Natural killer cell (primary cell): ENCODE data around the gene PADI1. TPM values are rescaled to one million over a fixed set of nuclear protein-coding genes. Genes with fewer than 3 reads are reported as not detected.

Source experiments
- ATAC-seq, 3 donors: fragments of 150-1000 bp in 2 of 3; fragments of 200-7000 bp in 1 of 3; cut with Tn5 transposase; 1 replicate in 1 of 3; 2 replicates in 2 of 3; pipeline ENCODE4 v1.10.0; 2021; ENCODE audit warnings: mild to moderate bottlenecking in 2 of 3, moderate library complexity in 2 of 3
- DNase-seq, 2 donors: peaks; one replicate each; pipeline versions ENCODE4 v3.0.0 to v3.0.0-alpha.2; 2013 to 2021; ENCODE audit warnings: mixed read lengths in 1 of 2
- H3K27ac ChIP-seq: one replicate; pipeline ENCODE4 v1.5.1; 2013; ENCODE audit warnings: mild to moderate bottlenecking, low read length
- H3K27me3 ChIP-seq: one replicate; pipeline ENCODE4 v1.6.1; 2013; ENCODE audit warnings: low read length; ENCODE audit not compliant: control insufficient read depth, insufficient read depth
- H3K36me3 ChIP-seq: one replicate; pipeline ENCODE4 v1.6.1; 2013; ENCODE audit warnings: low read length; ENCODE audit not compliant: control insufficient read depth, insufficient read depth
- H3K4me1 ChIP-seq: one replicate; pipeline ENCODE4 v1.6.1; 2013; ENCODE audit warnings: low read length; ENCODE audit not compliant: control insufficient read depth, insufficient read depth
- H3K4me3 ChIP-seq: one replicate; pipeline ENCODE4 v1.5.1; 2013; ENCODE audit warnings: low read length
- H3K9me3 ChIP-seq: one replicate; pipeline ENCODE4 v1.6.1; 2013; ENCODE audit warnings: low read length; ENCODE audit not compliant: control insufficient read depth, insufficient read depth
- H3K27ac Mint-ChIP-seq, 2 donors: one replicate each; pipeline ENCODE4 v1.8.0; 2022; ENCODE audit warnings: mild to moderate bottlenecking in 2 of 2, mixed read lengths in 2 of 2, moderate library complexity in 1 of 2
- H3K27me3 Mint-ChIP-seq, 2 donors: one replicate each; pipeline ENCODE4 v1.8.0; 2022; ENCODE audit warnings: low read depth in 2 of 2, mixed read lengths in 2 of 2
- H3K36me3 Mint-ChIP-seq: one replicate; pipeline ENCODE4 v1.8.0; 2022; ENCODE audit warnings: mixed read lengths
- H3K4me1 Mint-ChIP-seq, 2 donors: one replicate each; pipeline ENCODE4 v1.8.0; 2022; ENCODE audit warnings: mixed read lengths in 2 of 2
- H3K4me3 Mint-ChIP-seq: one replicate; pipeline ENCODE4 v1.8.0; 2022; ENCODE audit warnings: mild to moderate bottlenecking, moderate library complexity, mixed read lengths
- H3K9me3 Mint-ChIP-seq, 2 donors: one replicate each; pipeline ENCODE4 v1.8.0; 2022; ENCODE audit warnings: mixed read lengths in 2 of 2
- WGBS: methylation state at CpG from one replicate; pipeline ENCODE4 v1.1.7; 2013; ENCODE audit warnings: missing lambda C conversion rate; ENCODE audit not compliant: insufficient coverage; 5-methylcytosine and 5-hydroxymethylcytosine counted together
- intact Hi-C: fragments of 100-400 bp; cut with micrococcal nuclease; formaldehyde crosslinking; loops from one replicate; pipeline ENCODE4 v1.14.2; 2022
- total RNA-seq, 4 donors: library from RNA; stranded (reverse); fragments of 120-200 nt in 1 of 4; gene quantifications; one replicate each; pipeline versions ENCODE4 v1.2.3 to v1.2.4, GENCODE V29; 2013 to 2022
- TF ChIP-seq, protein P1 (sequence below): fragments of 200-600 bp; IDR thresholded peaks from one replicate; pipeline ENCODE4 v1.8.0; 2022; ENCODE audit warnings: antibody characterized with exemption

PADI1 gene
- total RNA-seq, 3 donors from 2014 or later (not counting 1 experiment from before 2014, with no cell fraction given), result not detected

DNA sequence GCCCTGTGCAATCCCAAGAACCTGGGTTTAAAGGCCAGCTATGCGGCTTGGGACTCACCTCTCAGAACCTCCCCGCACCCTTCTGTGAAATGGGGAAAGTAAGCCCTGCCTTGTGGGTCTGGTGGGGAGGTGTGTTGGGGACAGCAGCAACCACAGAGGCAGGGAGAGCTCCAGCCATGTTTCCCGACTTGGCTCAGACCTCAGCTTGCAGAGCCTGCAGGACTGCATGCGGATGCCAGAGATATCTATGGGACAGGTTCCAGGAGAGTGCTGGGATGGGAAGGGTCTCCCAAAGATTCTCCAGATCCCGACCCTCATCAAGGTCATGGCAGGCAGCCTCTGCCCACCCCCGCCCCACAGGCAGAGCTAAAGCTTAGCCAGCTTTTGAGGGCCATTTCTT is 20.2 kb downstream of the PADI1 start:
- Mint-ChIP-seq H3K9me3 (no peaks in the 10 kb centered on the region), H3K4me1 (no peaks in the 10 kb centered on the region), H3K27ac (no peak overlapping the region), H3K4me3 (no peak overlapping the region), H3K27me3 (peaks cover 0 to 4% of the 10 kb centered on the region in 2 donors), H3K36me3 (no peaks in the 10 kb centered on the region)
- DNase-seq, result no peak
- no peak for ATAC-seq
- TF ChIP-seq, protein P1, sequence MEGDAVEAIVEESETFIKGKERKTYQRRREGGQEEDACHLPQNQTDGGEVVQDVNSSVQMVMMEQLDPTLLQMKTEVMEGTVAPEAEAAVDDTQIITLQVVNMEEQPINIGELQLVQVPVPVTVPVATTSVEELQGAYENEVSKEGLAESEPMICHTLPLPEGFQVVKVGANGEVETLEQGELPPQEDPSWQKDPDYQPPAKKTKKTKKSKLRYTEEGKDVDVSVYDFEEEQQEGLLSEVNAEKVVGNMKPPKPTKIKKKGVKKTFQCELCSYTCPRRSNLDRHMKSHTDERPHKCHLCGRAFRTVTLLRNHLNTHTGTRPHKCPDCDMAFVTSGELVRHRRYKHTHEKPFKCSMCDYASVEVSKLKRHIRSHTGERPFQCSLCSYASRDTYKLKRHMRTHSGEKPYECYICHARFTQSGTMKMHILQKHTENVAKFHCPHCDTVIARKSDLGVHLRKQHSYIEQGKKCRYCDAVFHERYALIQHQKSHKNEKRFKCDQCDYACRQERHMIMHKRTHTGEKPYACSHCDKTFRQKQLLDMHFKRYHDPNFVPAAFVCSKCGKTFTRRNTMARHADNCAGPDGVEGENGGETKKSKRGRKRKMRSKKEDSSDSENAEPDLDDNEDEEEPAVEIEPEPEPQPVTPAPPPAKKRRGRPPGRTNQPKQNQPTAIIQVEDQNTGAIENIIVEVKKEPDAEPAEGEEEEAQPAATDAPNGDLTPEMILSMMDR, result no peak
- H3K27me3 ChIP-seq, result no peaks in the 10 kb centered on the region
- H3K4me1 ChIP-seq, result no peaks in the 10 kb centered on the region
- no peaks in the 10 kb centered on the region for H3K9me3 ChIP-seq
- no peak overlapping the region for H3K4me3 ChIP-seq
- no peaks in the 10 kb centered on the region for H3K36me3 ChIP-seq
- no peak overlapping the region for H3K27ac ChIP-seq
- WGBS, result 86% methylated on average over 6 of the region's 6 CpGs
- intact Hi-C loops, result no loop called here

DNA sequence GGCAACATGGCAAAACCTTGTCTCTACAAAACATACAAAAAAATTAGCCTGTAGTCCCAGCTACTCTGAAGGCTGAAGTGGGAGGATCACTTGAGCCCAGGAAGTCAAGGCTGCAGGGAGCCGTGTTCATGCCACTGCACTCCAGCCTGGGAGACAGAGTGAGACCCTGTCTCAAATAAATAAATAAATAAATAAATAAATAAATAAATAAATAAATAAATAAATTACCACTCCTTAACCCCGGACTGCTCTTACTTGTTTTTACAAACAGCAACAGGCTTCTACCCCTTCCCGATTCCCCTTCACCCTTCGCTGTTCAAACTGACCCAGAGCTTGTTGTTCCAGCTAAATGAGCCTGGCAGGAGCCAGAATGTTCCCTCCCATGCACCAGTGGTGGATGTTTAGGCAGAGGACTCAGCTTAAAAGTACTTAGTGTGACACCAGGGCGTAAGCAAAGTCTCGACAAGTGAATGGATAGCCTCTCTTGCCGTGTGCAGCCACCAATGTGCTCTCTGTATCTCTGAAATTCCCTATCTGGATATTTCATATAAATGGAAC is 22.5 kb downstream of the PADI1 start:
- H3K9me3 ChIP-seq, result no peaks in the 10 kb centered on the region
- no peak overlapping the region for H3K4me3 ChIP-seq
- Mint-ChIP-seq H3K36me3 (no peaks in the 10 kb centered on the region), H3K27ac (no peak overlapping the region), H3K9me3 (no peaks in the 10 kb centered on the region), H3K4me1 (no peaks in the 10 kb centered on the region), H3K4me3 (no peak overlapping the region), H3K27me3 (peaks cover 0 to 3% of the 10 kb centered on the region in 2 donors)
- DNase-seq, result no peak
- H3K36me3 ChIP-seq, result no peaks in the 10 kb centered on the region
- WGBS, result 92% methylated on average over 6 of the region's 7 CpGs
- no peak overlapping the region for H3K27ac ChIP-seq
- no peaks in the 10 kb centered on the region for H3K27me3 ChIP-seq
- intact Hi-C loops, result no loop called here
- TF ChIP-seq, protein P1, result no peak
- H3K4me1 ChIP-seq, result no peaks in the 10 kb centered on the region
- ATAC-seq, result no peak

DNA sequence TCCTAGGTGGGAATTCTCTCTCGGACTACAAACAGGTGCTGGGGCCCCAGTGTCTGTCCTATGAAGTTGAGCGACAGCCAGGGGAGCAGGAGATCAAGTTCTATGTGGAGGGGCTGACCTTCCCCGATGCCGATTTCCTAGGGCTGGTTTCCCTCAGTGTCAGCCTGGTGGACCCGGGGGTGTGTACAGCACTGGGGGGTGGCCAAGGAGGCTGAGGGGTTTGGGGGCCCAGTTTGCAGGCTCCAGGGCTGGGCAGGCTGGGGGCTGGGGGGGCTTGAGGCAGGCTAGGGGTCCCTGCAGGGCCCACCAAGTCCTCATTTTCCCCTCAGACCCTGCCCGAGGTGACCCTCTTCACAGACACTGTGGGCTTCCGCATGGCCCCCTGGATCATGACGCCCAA is 23.7 kb downstream of the PADI1 start:
- H3K36me3 Mint-ChIP-seq, result no peaks in the 10 kb centered on the region
- no peaks in the 10 kb centered on the region for H3K27me3 Mint-ChIP-seq
- intact Hi-C loops, result no loop called here
- ATAC-seq (no peak), DNase-seq (no peak)
- 96% methylated on average over 8 of the region's 8 CpGs for WGBS
- no peaks in the 10 kb centered on the region for H3K4me1 Mint-ChIP-seq
- TF ChIP-seq, protein P1, result no peak
- no peaks in the 10 kb centered on the region for H3K9me3 Mint-ChIP-seq
- H3K4me3 Mint-ChIP-seq, result no peak overlapping the region
- Histone ChIP-seq H3K4me1 (no peaks in the 10 kb centered on the region), H3K27me3 (no peaks in the 10 kb centered on the region), H3K4me3 (no peak overlapping the region), H3K27ac (no peak overlapping the region), H3K9me3 (no peaks in the 10 kb centered on the region), H3K36me3 (no peaks in the 10 kb centered on the region)
- no peak overlapping the region for H3K27ac Mint-ChIP-seq

DNA sequence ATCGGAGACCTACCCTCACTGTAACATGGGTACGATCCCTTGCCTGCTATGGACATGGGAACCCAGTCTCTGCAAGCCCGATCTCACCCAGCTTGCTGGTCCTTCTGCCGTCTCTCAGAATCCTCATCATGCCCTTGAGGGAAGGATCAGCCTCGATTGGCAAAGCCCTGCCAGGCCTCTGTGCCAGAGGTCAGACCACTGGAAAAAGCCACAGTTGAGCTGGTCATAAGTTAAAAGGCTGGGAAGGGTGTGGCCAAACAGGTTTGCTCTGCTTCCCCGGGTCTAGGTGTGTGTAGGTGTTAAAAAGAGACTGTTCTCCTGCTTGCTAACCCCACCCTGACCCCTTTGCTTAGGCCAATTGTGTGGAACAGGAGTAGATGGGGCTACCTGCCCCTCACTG is 24.5 kb downstream of the PADI1 start:
- Mint-ChIP-seq H3K4me1 (no peaks in the 10 kb centered on the region), H3K27me3 (no peaks in the 10 kb centered on the region), H3K27ac (no peak overlapping the region), H3K4me3 (no peak overlapping the region), H3K36me3 (no peaks in the 10 kb centered on the region), H3K9me3 (no peaks in the 10 kb centered on the region)
- H3K4me3 ChIP-seq, result no peak overlapping the region
- 78% methylated on average over 6 of the region's 6 CpGs for WGBS
- H3K27ac ChIP-seq, result no peak overlapping the region
- H3K27me3 ChIP-seq, result no peaks in the 10 kb centered on the region
- no peaks in the 10 kb centered on the region for H3K9me3 ChIP-seq
- no peaks in the 10 kb centered on the region for H3K4me1 ChIP-seq
- H3K36me3 ChIP-seq, result no peaks in the 10 kb centered on the region
- TF ChIP-seq, protein P1, result no peak
- ATAC-seq (no peak), DNase-seq (no peak)
- intact Hi-C loops, result no loop called here
